ENCODE results near the gene TRAF7.

TRAF7 gene

DNA sequence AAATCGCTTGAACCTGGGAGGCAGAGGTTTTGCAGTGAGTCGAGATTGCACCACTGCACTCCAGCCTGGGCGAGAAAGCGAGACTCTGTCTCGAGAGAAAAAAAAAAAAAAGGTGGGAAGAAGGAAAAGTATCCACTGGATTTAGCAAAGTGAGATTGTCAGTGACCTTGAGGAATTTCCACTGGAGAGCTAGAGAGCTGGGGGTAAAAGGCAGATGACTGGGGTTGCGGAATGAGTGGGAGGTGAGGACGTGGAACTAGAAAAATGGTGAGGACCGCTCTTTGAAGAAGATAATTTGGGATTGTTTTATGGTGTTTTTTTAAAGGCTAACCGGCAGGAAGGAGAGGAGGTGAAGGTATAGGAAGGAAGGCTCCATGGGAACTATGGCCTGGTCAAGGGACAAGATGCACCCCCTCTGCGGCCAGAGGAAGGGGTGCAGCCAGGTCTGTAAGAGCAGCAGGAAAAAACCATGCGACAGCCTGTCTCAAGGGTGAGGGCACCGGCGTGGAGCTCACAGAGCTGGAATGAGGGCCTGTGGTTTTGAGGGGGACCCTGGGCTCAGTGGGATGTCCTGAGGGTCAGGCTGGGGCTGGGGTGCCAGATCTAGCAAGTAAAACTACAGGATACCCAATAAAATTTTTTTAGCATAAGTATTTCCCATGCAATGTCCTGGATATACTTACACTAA is 49.0 kb downstream of the TRAF7 start:
- no peak for DNase-seq

GRCh38 chr16:2205104-2205966 is 49.8 kb downstream of the TRAF7 start, which contains the start of gene MLST8:
TSS of gene MLST8 (plus strand) at chr16:2205454. CDS start at chr16:2206086, 632 bp downstream.
- peak; percentile 88 for DNase-seq

DNA sequence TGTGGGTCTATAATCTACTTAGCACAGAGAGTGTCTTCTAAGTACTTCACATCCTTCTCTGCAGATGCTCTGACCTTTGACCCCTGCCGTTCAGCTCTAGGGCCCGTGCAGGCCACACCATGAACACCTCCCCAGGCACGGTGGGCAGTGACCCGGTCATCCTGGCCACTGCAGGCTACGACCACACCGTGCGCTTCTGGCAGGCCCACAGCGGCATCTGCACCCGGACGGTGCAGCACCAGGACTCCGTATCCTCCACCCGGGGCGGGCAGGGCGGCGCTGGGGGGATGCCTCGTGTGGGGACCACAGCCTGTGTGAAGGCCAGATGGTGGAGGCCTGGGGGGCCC is 50.4 kb downstream of the TRAF7 start:
- no peak for DNase-seq

DNA sequence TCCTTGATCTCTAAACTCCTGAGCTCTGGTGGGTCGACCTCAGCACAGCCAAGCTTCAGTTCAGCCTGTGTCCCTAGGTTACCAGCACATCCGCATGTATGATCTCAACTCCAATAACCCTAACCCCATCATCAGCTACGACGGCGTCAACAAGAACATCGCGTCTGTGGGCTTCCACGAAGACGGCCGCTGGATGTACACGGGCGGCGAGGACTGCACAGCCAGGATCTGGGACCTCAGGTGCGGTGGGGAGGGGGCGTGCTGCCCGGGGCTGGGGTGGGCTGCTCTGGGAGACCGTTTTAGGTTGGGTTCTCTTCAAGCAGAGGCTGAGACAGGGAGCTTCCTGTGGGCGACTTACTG is 50.8 kb downstream of the TRAF7 start:
- no peak for DNase-seq

DNA sequence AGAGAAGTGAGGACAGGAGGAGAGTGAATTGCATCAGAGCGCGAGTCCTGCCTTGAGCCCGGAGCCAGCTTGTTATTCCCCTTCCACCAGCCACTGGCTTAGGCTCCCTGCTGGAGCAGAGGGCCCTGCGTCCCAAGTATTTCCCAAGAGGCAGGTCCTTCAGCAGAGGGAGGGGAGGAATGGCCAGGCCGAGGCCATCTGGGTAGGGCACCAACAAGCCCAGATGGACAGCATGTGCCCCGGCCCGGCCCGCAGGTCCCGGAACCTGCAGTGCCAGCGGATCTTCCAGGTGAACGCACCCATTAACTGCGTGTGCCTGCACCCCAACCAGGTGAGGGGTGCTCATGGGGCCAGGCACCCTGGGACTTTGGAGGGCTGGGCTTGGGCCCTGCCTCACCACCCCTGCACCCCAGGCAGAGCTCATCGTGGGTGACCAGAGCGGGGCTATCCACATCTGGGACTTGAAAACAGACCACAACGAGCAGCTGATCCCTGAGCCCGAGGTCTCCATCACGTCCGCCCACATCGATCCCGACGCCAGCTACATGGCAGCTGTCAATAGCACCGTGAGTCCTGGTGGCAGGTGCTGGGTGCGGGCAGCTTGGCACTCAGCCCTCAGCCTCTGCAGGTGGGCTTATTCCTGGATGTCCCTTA is 51.3 kb downstream of the TRAF7 start:
- no peak for DNase-seq

GRCh38 chr16:2207872-2208271 is 52.3 kb downstream of the TRAF7 start:
- DNase-seq, result no peak

DNA sequence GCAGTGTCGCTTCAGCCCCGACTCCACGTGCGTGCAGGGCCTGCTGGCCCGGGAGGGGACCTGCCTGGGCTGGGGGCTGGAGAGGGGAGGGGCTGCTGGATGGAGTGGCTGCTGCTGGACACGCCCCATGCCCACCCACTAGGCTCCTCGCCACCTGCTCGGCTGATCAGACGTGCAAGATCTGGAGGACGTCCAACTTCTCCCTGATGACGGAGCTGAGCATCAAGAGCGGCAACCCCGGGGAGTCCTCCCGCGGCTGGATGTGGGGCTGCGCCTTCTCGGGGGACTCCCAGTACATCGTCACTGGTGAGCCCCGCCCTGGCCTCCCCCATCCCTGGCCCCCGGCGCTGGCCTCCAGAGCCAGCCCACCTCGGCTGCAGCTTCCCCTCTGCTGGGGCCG is 52.7 kb downstream of the TRAF7 start:
- no peak for DNase-seq

GRCh38 chr16:2208772-2209171 is 53.2 kb downstream of the TRAF7 start:
- no peak for DNase-seq

DNA sequence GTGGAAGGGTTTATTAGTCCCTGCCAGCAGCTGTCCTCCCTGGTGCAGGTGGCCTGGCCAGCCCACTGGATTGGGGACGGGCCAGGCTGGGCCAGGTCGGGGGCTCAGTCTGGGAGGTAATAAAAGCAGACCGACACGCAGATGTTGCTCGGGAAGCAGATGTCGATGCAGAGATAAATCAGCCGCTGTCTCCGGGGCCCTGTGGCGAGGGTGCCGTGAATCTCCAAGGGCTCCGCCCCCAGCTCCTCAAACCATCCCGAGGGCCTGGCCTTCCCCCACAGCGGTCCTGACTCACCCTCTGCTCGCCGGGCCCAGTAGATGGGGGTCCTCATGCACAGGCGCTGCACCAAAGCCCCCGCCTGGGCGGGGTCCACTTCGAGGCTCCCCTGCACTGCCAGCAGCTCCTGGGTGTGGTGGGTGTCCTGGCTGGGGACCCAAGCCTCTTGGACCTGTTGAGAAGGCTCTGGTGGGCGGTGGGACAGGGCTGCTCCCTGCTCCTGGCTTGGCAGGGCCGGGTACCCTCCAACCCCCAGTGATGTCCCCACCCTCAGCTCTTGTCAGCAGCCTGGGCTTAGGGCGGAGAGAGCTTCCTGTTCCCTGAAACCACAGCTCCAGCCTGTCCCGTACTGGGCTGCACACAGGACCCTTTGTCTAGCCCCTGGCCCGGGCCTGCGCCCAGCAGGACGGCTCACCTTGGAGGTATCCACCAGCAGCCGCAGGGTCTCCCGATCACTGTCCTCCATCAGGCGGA is 53.9 kb downstream of the TRAF7 start:
- no peak for DNase-seq

DNA sequence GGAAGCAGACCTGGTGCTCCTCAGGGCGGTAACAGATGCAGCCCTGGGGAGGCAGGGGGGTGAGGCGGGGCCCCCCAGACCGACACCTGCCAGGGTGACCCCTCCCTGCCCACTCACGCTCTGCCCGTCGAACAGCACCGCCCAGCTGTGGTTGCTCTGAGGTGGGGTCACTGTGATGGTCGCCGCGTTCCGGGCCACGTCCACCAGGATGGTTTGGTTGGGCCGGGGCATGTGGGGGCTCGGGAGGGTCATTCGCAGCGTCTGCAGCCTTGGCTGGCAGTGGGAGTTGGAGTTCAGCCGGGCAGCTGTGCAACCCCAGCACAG is 54.4 kb downstream of the TRAF7 start:
- DNase-seq, result no peak

DNA sequence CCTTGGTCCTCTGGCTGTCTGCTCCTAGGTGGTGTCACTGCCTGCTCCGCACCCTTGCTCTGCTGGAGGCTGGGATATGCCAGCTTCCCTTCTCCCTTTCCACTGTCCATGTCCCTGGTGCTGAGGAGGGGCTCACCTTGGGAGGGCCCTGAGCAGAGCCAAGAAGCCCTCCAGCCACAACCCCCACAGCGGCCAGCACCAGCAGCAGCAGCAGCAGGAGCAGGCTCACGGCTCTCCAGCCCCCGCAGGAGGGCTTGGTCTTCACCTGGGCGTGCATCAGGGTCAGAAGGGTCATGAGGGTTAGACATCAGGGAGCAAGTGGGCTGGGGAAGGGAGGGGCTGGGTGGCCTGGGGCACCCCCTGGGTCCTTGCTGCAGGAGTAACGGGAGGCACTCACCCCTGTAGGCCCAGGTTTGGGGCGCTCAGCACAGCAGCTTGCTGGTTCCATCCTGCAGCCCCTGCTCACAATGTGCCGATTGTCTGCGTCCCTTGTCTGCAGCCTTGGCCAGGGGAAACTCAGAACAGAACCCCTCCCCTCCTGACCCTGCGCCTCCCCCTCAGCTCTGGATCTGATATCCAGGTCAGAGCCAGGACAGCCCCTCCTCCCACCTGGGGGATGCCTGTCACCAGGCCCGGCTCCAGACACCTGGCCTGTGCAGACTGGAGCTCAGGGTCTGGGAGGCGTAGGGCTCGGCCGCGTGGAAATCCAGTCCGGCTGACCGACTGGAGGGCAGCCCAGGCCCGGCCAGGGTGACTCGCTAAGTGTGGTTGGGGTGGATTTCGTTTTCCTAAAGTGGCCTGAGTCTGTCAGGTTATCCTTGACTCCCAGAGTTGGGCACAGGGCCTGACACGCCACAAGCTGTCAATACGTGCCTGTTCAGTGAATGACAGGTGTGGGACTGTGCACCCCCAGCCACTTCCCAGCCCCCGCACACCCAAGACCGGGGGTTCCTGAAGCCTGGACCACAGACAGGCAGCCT is 55.1 kb downstream of the TRAF7 start, which contains the start of gene BRICD5:
Gene BRICD5 (minus strand): TSS at position 478 of the 980 bp plus-strand sequence. CDS start 30 bp downstream, at position 448.
- no peak for DNase-seq

- no peak for DNase-seq
These were observed 56.4 kb downstream of the TRAF7 start for GRCh38 chr16:2211923-2212347.

GRCh38 chr16:2212362-2213324 is 57.1 kb downstream of the TRAF7 start:
- DNase-seq, result no peak

GRCh38 chr16:2213817-2214718 is 58.5 kb downstream of the TRAF7 start:
- no peak for DNase-seq

DNA sequence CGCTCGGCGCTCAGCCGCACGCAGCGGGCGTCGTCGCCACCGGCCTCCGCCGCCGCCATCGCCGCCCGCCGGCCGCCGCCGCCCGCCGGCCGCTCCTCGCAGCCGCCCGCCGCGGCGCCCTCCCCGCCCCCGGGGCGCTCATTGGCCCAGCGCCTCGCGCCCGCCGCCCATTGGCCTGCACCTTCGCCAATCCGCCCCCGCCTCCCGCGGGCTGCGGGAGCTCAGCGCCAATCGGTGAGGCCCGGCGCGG is 59.1 kb downstream of the TRAF7 start, which contains the start of gene PGP:
Gene PGP (minus strand): TSS at position 122 of the 250 bp plus-strand sequence. CDS start 63 bp downstream, at position 59.
- no peak for DNase-seq

DNA sequence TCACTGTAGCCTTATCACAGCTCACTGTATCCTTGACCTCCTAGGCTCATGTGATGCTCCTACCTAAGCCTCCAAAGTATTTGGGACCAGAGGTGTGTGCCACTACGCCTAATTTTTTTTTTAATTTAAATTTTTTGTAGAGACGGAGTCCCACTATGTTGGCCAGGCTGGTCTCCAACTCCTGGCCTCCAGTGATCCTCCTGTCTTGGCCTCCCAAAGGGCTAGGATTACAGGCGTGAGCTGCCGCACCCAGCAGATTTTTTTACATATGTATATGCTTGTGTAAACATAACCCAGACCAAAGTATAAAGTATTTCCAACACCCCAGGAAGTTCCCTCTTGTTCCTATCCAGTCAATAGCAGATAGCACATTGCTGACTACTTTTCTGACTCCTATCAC is 60.7 kb downstream of the TRAF7 start:
- no peak for DNase-seq

GRCh38 chr16:2223221-2223941 is 67.8 kb downstream of the TRAF7 start, which contains the start of gene E4F1:
TSS of gene E4F1 (plus strand) at chr16:2223591. CDS start at chr16:2223614, 23 bp downstream.
- peak; percentile 99 for DNase-seq

DNA sequence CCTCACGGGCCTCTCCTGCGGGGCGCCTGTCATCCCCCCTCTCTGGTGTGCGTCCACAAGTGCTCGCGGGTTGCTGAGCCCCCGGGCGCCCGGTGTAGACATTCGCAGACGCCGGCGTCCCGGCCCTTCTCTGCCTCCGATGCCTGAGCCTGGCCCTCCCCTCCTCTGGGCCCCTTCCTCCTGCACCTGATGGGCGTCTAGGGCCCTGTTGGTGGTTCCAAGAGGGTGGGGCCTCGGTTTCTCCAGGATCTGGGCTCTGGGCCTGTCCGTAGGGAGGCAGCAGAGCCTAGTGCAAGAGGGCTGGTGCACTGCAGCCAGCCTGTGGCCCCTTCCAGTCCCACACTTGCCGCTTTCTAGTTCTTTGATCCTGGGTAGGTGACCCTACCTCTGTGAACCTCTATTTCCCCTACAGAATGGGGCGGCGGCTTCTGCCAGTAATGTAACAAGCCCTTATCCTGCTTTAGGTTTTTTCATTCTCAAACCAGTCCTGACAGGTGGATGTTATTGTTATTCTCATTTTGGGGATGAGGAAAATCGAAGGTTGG is 68.4 kb downstream of the TRAF7 start:
- DNase-seq, result peak; percentile 13
